ENCODE measurements around the gene SNCAIP. TPM values are rescaled to one million over a fixed set of nuclear protein-coding genes. Genes with fewer than 3 reads are reported as not detected.

The SNCAIP gene
- total RNA-seq, 1 experiment from 2014 or later, result not detected

GRCh38 chr5:122363623-122364022 is 51.6 kb downstream of the SNCAIP start:
- no peaks in the 10 kb centered on the region for H3K4me1 ChIP-seq (ENCODE audit: control insufficient read depth, insufficient read depth, low read length)
- no peaks in the 10 kb centered on the region for H3K36me3 ChIP-seq (ENCODE audit: control insufficient read depth, insufficient read depth, low read length)
- no peak overlapping the region for H3K27ac ChIP-seq (ENCODE audit: low read length)
- BruUV-seq (replicated peaks), result no TSS peak
- no peaks in the 10 kb centered on the region for H3K27me3 ChIP-seq (ENCODE audit: control insufficient read depth, insufficient read depth, low read length)
- H3K4me3 ChIP-seq (ENCODE audit: low read depth in 2 of 2, low read length in 2 of 2), result no peak overlapping the region
- ATAC-seq, result no peak
- ChIA-PET POLR2A (no interaction called here), CTCF (no interaction called here)
- in situ Hi-C loops (cut with HindIII; ENCODE audit: low pct_unique_long_range_greater_than_20kb, low sequenced_read_pairs) (no loop called here), intact Hi-C loops (cut with micrococcal nuclease; ENCODE audit: unreplicated experiment) (no loop called here)
- no peaks in the 10 kb centered on the region for H3K9me3 ChIP-seq (ENCODE audit: control insufficient read depth, insufficient read depth, low read depth, low read length)
- DNase-seq (ENCODE audit: low read depth, low spot score), result no peak
- TF ChIP-seq POLR2AphosphoS5 (IDR thresholded peaks at IDR 0.05; ENCODE audit: low read depth, low read length), result no peak
- TF ChIP-seq SIN3A (IDR thresholded peaks at IDR 0.05; ENCODE audit: borderline replicate concordance, insufficient read depth, low read depth, low read length), result no peak

GRCh38 chr5:122366501-122366900 is 54.5 kb downstream of the SNCAIP start:
- ChIA-PET POLR2A (no interaction called here), CTCF (no interaction called here)
- DNase-seq (ENCODE audit: low read depth, low spot score) (no peak), ATAC-seq (no peak)
- H3K4me1 ChIP-seq (ENCODE audit: control insufficient read depth, insufficient read depth, low read length), result no peaks in the 10 kb centered on the region
- H3K9me3 ChIP-seq (ENCODE audit: control insufficient read depth, insufficient read depth, low read depth, low read length), result no peaks in the 10 kb centered on the region
- in situ Hi-C loops (cut with HindIII; ENCODE audit: low pct_unique_long_range_greater_than_20kb, low sequenced_read_pairs) (no loop called here), intact Hi-C loops (cut with micrococcal nuclease; ENCODE audit: unreplicated experiment) (no loop called here)
- H3K27me3 ChIP-seq (ENCODE audit: control insufficient read depth, insufficient read depth, low read length), result no peaks in the 10 kb centered on the region
- TF ChIP-seq POLR2AphosphoS5 (IDR thresholded peaks at IDR 0.05; ENCODE audit: low read depth, low read length), result no peak
- TF ChIP-seq REST (IDR thresholded peaks at IDR 0.05; ENCODE audit: insufficient read depth in 1 of 2, low read depth in 2 of 2, low read length in 1 of 2), result no peak
- no peak for TF ChIP-seq CTCF (IDR thresholded peaks at IDR 0.05)
- no peak for TF ChIP-seq SIN3A (IDR thresholded peaks at IDR 0.05; ENCODE audit: borderline replicate concordance, insufficient read depth, low read depth, low read length)
- no peak for TF ChIP-seq TCF7L2 (IDR thresholded peaks at IDR 0.05; ENCODE audit: low read depth, low read length)
- H3K36me3 ChIP-seq (ENCODE audit: control insufficient read depth, insufficient read depth, low read length), result no peaks in the 10 kb centered on the region
- no peak overlapping the region for H3K4me3 ChIP-seq (ENCODE audit: low read depth in 2 of 2, low read length in 2 of 2)
- no TSS peak for BruUV-seq (replicated peaks)
- H3K27ac ChIP-seq (ENCODE audit: low read length), result no peak overlapping the region

- Histone ChIP-seq H3K9me3 (ENCODE audit: control insufficient read depth, insufficient read depth, low read depth, low read length) (no peaks in the 10 kb centered on the region), H3K4me1 (ENCODE audit: control insufficient read depth, insufficient read depth, low read length) (no peaks in the 10 kb centered on the region), H3K4me3 (ENCODE audit: low read depth in 2 of 2, low read length in 2 of 2) (no peak overlapping the region), H3K36me3 (ENCODE audit: control insufficient read depth, insufficient read depth, low read length) (no peaks in the 10 kb centered on the region), H3K27ac (ENCODE audit: low read length) (no peak overlapping the region), H3K27me3 (ENCODE audit: control insufficient read depth, insufficient read depth, low read length) (no peaks in the 10 kb centered on the region)
- no peak for TF ChIP-seq REST (IDR thresholded peaks at IDR 0.05; ENCODE audit: insufficient read depth in 1 of 2, low read depth in 2 of 2, low read length in 1 of 2)
- TF ChIP-seq POLR2AphosphoS5 (IDR thresholded peaks at IDR 0.05; ENCODE audit: low read depth, low read length), result no peak
- no peak for TF ChIP-seq SIN3A (IDR thresholded peaks at IDR 0.05; ENCODE audit: borderline replicate concordance, insufficient read depth, low read depth, low read length)
- TF ChIP-seq TCF7L2 (IDR thresholded peaks at IDR 0.05; ENCODE audit: low read depth, low read length), result no peak
- no peak for TF ChIP-seq CTCF (IDR thresholded peaks at IDR 0.05)
- CTCF ChIA-PET, result no interaction called here
- in situ Hi-C loops (cut with HindIII; ENCODE audit: low pct_unique_long_range_greater_than_20kb, low sequenced_read_pairs), result no loop called here
- ATAC-seq (no peak), DNase-seq (ENCODE audit: low read depth, low spot score) (no peak)
- intact Hi-C loops (cut with micrococcal nuclease; ENCODE audit: unreplicated experiment), result no loop called here
- no TSS peak for BruUV-seq (replicated peaks)
- POLR2A ChIA-PET, result no interaction called here
These were observed 55.4 kb downstream of the SNCAIP start for GRCh38 chr5:122367456-122367855.
